H1 (cell line): Measurements from ENCODE around the gene ADSS2. TPM values are rescaled to one million over a fixed set of nuclear protein-coding genes. Genes with fewer than 3 reads are reported as not detected.

Experiments
- CTCF ChIA-PET: fragments of 300-600 bp; sonication (Branson Sonifier 250); formaldehyde crosslinking; loops from one replicate; lab custom pipeline; 2021; ENCODE audit not compliant: partially characterized antibody; lab: Charles Lee
- POLR2A ChIA-PET: fragments of 300-600 bp; sonication (Branson Sonifier 250); formaldehyde crosslinking; loops from one replicate; lab custom pipeline; 2021; ENCODE audit warnings: inconsistent platforms; ENCODE audit not compliant: partially characterized antibody; lab: Charles Lee
- DNase-seq, 2 experiments: peaks; one replicate each; pipeline versions ENCODE4 v3.0.0 to v3.0.0-alpha.2; 2010 to 2022; ENCODE audit warnings: low spot score in 2 of 2, low read depth in 1 of 2, mixed read lengths in 1 of 2
- FAIRE-seq: peaks from 2 replicates; lab custom pipeline; 2011; peaks lifted over from hg19 to GRCh38; lab: Jason Lieb, UNC
- H2AFZ ChIP-seq: 2 replicates; pipeline ENCODE4 v1.8.1; 2012; ENCODE audit warnings: low read length, inconsistent platforms
- H2AK5ac ChIP-seq: 2 replicates; pipeline ENCODE4 v1.6.1; 2013; ENCODE audit warnings: low read depth, low read length
- H2BK120ac ChIP-seq: replicated peaks from 2 replicates; pipeline ENCODE3; 2013; ENCODE audit warnings: low read depth, low read length, inconsistent platforms
- H2BK12ac ChIP-seq: 2 replicates; pipeline ENCODE4 v1.6.1; 2013; ENCODE audit warnings: low read depth, low read length
- H2BK15ac ChIP-seq: 2 replicates; pipeline ENCODE4 v1.6.1; 2013; ENCODE audit warnings: low read length
- H2BK20ac ChIP-seq: 2 replicates; pipeline ENCODE4 v1.6.1; 2013; ENCODE audit warnings: low read length
- H2BK5ac ChIP-seq: 2 replicates; pipeline ENCODE4 v1.6.1; 2013; ENCODE audit warnings: low read depth, low read length
- H3K14ac ChIP-seq: 2 replicates; pipeline ENCODE4 v1.6.1; 2013; ENCODE audit warnings: inconsistent platforms; ENCODE audit not compliant: insufficient read length
- H3K18ac ChIP-seq: 2 replicates; pipeline ENCODE4 v1.6.1; 2013; ENCODE audit warnings: low read length; ENCODE audit errors: extremely low read depth
- H3K23ac ChIP-seq: 2 replicates; pipeline ENCODE4 v1.6.1; 2013; ENCODE audit warnings: inconsistent platforms; ENCODE audit not compliant: insufficient read length
- H3K23me2 ChIP-seq: 2 replicates; pipeline ENCODE4 v1.6.1; 2013; ENCODE audit warnings: low read depth, low read length
- H3K27ac ChIP-seq: 2 replicates; pipeline ENCODE4 v1.6.1; 2011; ENCODE audit warnings: low read depth, low read length, inconsistent platforms
- H3K27me3 ChIP-seq, 4 experiments: replicated peaks in 1 of 4; 1 replicate in 1 of 4; 2 replicates in 3 of 4; pipeline versions ENCODE4 v1.6.1 to v1.8.1; 2011 to 2013; ENCODE audit warnings: low read length in 3 of 4, mild to moderate bottlenecking in 3 of 4, inconsistent platforms in 2 of 4, mixed read lengths in 2 of 4, moderate library complexity in 1 of 4; ENCODE audit not compliant: control insufficient read depth in 3 of 4, insufficient read depth in 3 of 4; ENCODE audit errors: extremely low read depth in 1 of 4
- H3K36me3 ChIP-seq, 4 experiments: 2 replicates each; pipeline versions ENCODE4 v1.6.1 to v1.8.1; 2011 to 2013; ENCODE audit warnings: mild to moderate bottlenecking in 4 of 4, low read length in 3 of 4, moderate library complexity in 2 of 4, control low read depth in 1 of 4, inconsistent platforms in 1 of 4; ENCODE audit not compliant: insufficient read depth in 4 of 4, control insufficient read depth in 2 of 4
- H3K4ac ChIP-seq: replicated peaks from 2 replicates; pipeline ENCODE3; 2013; ENCODE audit warnings: low read length, low read depth, mixed read lengths, inconsistent platforms; ENCODE audit not compliant: insufficient read length
- H3K4me1 ChIP-seq, 4 experiments: replicated peaks in 1 of 4; 1 replicate in 1 of 4; 2 replicates in 3 of 4; pipeline versions ENCODE4 v1.6.1 to v1.8.1; 2011 to 2013; ENCODE audit warnings: low read length in 3 of 4, inconsistent platforms in 2 of 4, mixed read lengths in 1 of 4; ENCODE audit not compliant: insufficient read depth in 4 of 4, control insufficient read depth in 3 of 4
- H3K4me2 ChIP-seq, 2 experiments: 2 replicates each; pipeline versions ENCODE4 v1.6.1 to v1.8.1; 2011 to 2013; ENCODE audit warnings: low read depth in 2 of 2, low read length in 2 of 2, control low read depth in 1 of 2, inconsistent platforms in 1 of 2, mild to moderate bottlenecking in 1 of 2; ENCODE audit not compliant: insufficient read depth in 1 of 2
- H3K4me3 ChIP-seq, 4 experiments: fragments of 200-600, 300-600 bp in 1 of 4; sonication (generic), shearing (Covaris generic), sonication (Bioruptor Twin) in 1 of 4; 2 replicates each; pipeline versions ENCODE4 v1.5.1 to v1.8.1; 2011 to 2016; ENCODE audit warnings: low read length in 4 of 4, low read depth in 3 of 4, control low read depth in 2 of 4, inconsistent platforms in 2 of 4, mild to moderate bottlenecking in 2 of 4, mixed read lengths in 1 of 4, moderate library complexity in 1 of 4; ENCODE audit not compliant: insufficient read depth in 2 of 4; ENCODE audit errors: extremely low read depth in 1 of 4
- H3K56ac ChIP-seq: replicated peaks from 2 replicates; pipeline ENCODE3; 2013; ENCODE audit warnings: low read depth, mild to moderate bottlenecking, mixed read lengths, low read length, inconsistent platforms; ENCODE audit not compliant: insufficient read length
- H3K79me1 ChIP-seq: 2 replicates; pipeline ENCODE4 v1.6.1; 2013; ENCODE audit warnings: low read depth, low read length, control low read depth
- H3K79me2 ChIP-seq, 2 experiments: 2 replicates each; pipeline versions ENCODE4 v1.6.1 to v1.8.1; 2012 to 2013; ENCODE audit warnings: low read length in 2 of 2, mild to moderate bottlenecking in 2 of 2, inconsistent platforms in 1 of 2; ENCODE audit not compliant: insufficient read depth in 2 of 2, control insufficient read depth in 1 of 2
- H3K9ac ChIP-seq, 4 experiments: replicated peaks in 1 of 4; 1 replicate in 1 of 4; 2 replicates in 3 of 4; pipeline versions ENCODE4 v1.6.1 to v1.8.1; 2011 to 2013; ENCODE audit warnings: low read depth in 3 of 4, low read length in 3 of 4, control low read depth in 2 of 4, mild to moderate bottlenecking in 2 of 4, moderate library complexity in 2 of 4, inconsistent platforms in 1 of 4; ENCODE audit errors: extremely low read depth in 1 of 4
- H3K9me3 ChIP-seq, 2 experiments: 2 replicates each; pipeline versions ENCODE4 v1.6.1 to v1.8.1; 2012 to 2013; ENCODE audit warnings: mild to moderate bottlenecking in 2 of 2, moderate library complexity in 2 of 2, control low read depth in 1 of 2, inconsistent platforms in 1 of 2, low read depth in 1 of 2, low read length in 1 of 2, mixed read lengths in 1 of 2; ENCODE audit not compliant: insufficient read depth in 2 of 2
- H4K20me1 ChIP-seq, 2 experiments: replicated peaks in 1 of 2; 2 replicates each; pipeline versions ENCODE3 to v1.8.1; 2011 to 2013; ENCODE audit warnings: inconsistent platforms in 2 of 2, low read length in 2 of 2, mild to moderate bottlenecking in 1 of 2; ENCODE audit not compliant: insufficient read depth in 2 of 2, control insufficient read depth in 1 of 2
- H4K5ac ChIP-seq: 2 replicates; pipeline ENCODE4 v1.6.1; 2013; ENCODE audit warnings: low read length, low read depth, mixed read lengths, inconsistent platforms; ENCODE audit not compliant: insufficient read length
- H4K8ac ChIP-seq: 2 replicates; pipeline ENCODE4 v1.8.0; 2013; ENCODE audit warnings: mild to moderate bottlenecking, moderate library complexity, low read length, inconsistent platforms; ENCODE audit not compliant: insufficient read depth; ENCODE audit errors: extremely low read depth
- H4K91ac ChIP-seq: replicated peaks from 2 replicates; pipeline ENCODE3; 2013; ENCODE audit warnings: low read length, mixed read lengths, inconsistent platforms; ENCODE audit not compliant: insufficient read length
- CTBP2 ChIP-seq: IDR thresholded peaks from 2 replicates; pipeline ENCODE4 v1.7.0; 2011; ENCODE audit warnings: borderline replicate concordance, mild to moderate bottlenecking, moderate library complexity, mixed read lengths, low read length; ENCODE audit not compliant: insufficient read depth, insufficient read length
- GTF2F1 ChIP-seq: IDR thresholded peaks from 2 replicates; pipeline ENCODE4 v1.6.1; 2012; ENCODE audit warnings: low read depth, low read length, improper control_type of control experiment, borderline replicate concordance
- NRF1 ChIP-seq: IDR thresholded peaks from 2 replicates; pipeline ENCODE4 v1.6.1; 2011; ENCODE audit warnings: mild to moderate bottlenecking, low read depth, low read length, improper control_type of control experiment
- SAP30 ChIP-seq: fragments of 300-600 bp; sonication (generic); IDR thresholded peaks from 2 replicates; pipeline ENCODE4 v1.7.1; 2012; ENCODE audit warnings: low read length, moderate library complexity, mild to moderate bottlenecking, inconsistent platforms; ENCODE audit not compliant: insufficient read depth, insufficient replicate concordance
- TAF7 ChIP-seq: optimal IDR thresholded peaks from 2 replicates; pipeline ENCODE3; 2011; ENCODE audit warnings: low read depth, mild to moderate bottlenecking, inconsistent platforms, low read length, moderate library complexity, borderline replicate concordance
- TBP ChIP-seq: IDR thresholded peaks from 2 replicates; pipeline ENCODE4 v1.6.1; 2011; ENCODE audit warnings: low read depth, low read length, improper control_type of control experiment
- TCF12 ChIP-seq: IDR thresholded peaks from 2 replicates; pipeline ENCODE4 v1.6.1; 2011; ENCODE audit warnings: low read depth, mild to moderate bottlenecking, low read length
- WGBS, 2 experiments: shearing (Covaris generic) in 1 of 2; methylation state at CpG; one replicate each; pipeline versions ENCODE4 v1.1.6 to v1.1.7; 2013 to 2015; ENCODE audit warnings: low lambda C conversion rate in 2 of 2, mixed read lengths in 2 of 2, inconsistent platforms in 1 of 2, low coverage in 1 of 2, missing lambda C conversion rate in 1 of 2; ENCODE audit not compliant: insufficient replicate concordance in 2 of 2, insufficient coverage in 1 of 2, insufficient read length in 1 of 2; ENCODE audit errors: extremely low coverage in 1 of 2, missing lambda C conversion rate in 1 of 2; 5-methylcytosine and 5-hydroxymethylcytosine counted together
- polyA plus RNA-seq, 7 experiments: library from polyadenylated mRNA; depleted of rRNA in 3 of 7; stranded (reverse) in 5 of 7; unstranded in 2 of 7; fragments of >200 nt in 5 of 7; fragments of 200-250 nt in 2 of 7; gene quantifications; 1 replicate in 5 of 7; 2 replicates in 1 of 7; 4 replicates in 1 of 7; pipeline versions ENCODE4 v1.2.1 to v1.2.3, GENCODE V29; 2011 to 2013; ENCODE audit warnings: missing spikeins in 2 of 7, mixed read lengths in 2 of 7
- total RNA-seq: library from RNA; stranded (reverse); fragmentation: NEBNext Ultra II Directional; extraction: Animal tissue kit (Norgen Biotek cat#: 25700); gene quantifications from 2 replicates; pipeline ENCODE4 v1.2.1, GENCODE V29; 2021
- TF ChIP-seq, protein P1 (sequence below): IDR thresholded peaks from 2 replicates; pipeline ENCODE4 v1.6.1; 2012; ENCODE audit warnings: low read length, inconsistent platforms
- TF ChIP-seq, protein P2 (sequence below): IDR thresholded peaks from 2 replicates; pipeline ENCODE4 v1.6.1; 2011; ENCODE audit warnings: low read depth, mild to moderate bottlenecking, low read length; ENCODE audit not compliant: insufficient read depth

The ADSS2 gene
- total and polyA plus RNA-seq, 2 of the 8 experiments (the other 6 are each of a cell fraction or from before 2014, with no cell fraction given), result 29.8 to 108 TPM

GRCh38 chr1:244449936-244450508 is 1.7 kb downstream of the ADSS2 start:
- H2BK120ac ChIP-seq, result no peak overlapping the region
- FAIRE-seq, result no peak
- H4K91ac ChIP-seq, result no peak overlapping the region
- TF ChIP-seq GTF2F1 (no peak), TBP (no peak), NRF1 (no peak), TCF12 (no peak), CTBP2 (no peak), SAP30 (no peak), TAF7 (no peak)
- TF ChIP-seq, protein P1, sequence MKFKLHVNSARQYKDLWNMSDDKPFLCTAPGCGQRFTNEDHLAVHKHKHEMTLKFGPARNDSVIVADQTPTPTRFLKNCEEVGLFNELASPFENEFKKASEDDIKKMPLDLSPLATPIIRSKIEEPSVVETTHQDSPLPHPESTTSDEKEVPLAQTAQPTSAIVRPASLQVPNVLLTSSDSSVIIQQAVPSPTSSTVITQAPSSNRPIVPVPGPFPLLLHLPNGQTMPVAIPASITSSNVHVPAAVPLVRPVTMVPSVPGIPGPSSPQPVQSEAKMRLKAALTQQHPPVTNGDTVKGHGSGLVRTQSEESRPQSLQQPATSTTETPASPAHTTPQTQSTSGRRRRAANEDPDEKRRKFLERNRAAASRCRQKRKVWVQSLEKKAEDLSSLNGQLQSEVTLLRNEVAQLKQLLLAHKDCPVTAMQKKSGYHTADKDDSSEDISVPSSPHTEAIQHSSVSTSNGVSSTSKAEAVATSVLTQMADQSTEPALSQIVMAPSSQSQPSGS, result no peak
- TF ChIP-seq, protein P2, sequence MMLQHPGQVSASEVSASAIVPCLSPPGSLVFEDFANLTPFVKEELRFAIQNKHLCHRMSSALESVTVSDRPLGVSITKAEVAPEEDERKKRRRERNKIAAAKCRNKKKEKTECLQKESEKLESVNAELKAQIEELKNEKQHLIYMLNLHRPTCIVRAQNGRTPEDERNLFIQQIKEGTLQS, result no peak

More at GRCh38 chr1:244449936-244450508, 1.7 kb downstream of the ADSS2 start:
- Histone ChIP-seq H3K4me2 (peak overlapping the region; percentile 71 to 74), H4K8ac (no peak overlapping the region), H3K18ac (no peak overlapping the region), H3K27me3 (no peaks in the 10 kb centered on the region), H3K23ac (no peak overlapping the region), H3K36me3 (peaks cover 0 to 14% (median 0%) of the 10 kb centered on the region in 4 experiments; a peak in 1 of 8 replicates), H3K4me1 (peaks cover 4 to 29% (median 22%) of the 10 kb centered on the region in 4 experiments; a peak in 4 of 7 replicates), H2AFZ (no peak overlapping the region), H3K4ac (no peak overlapping the region), H2BK12ac (no peak overlapping the region), H3K79me1 (no peaks in the 10 kb centered on the region), H4K5ac (no peak overlapping the region), H3K23me2 (peaks cover 2% of the 10 kb centered on the region; the same call in 1 of the 2 replicates), H3K9me3 (no peaks in the 10 kb centered on the region), H4K20me1 (peaks cover 0 to 3% of the 10 kb centered on the region in 2 experiments), H2AK5ac (no peak overlapping the region), H2BK15ac (no peak overlapping the region), H3K14ac (no peak overlapping the region), H3K27ac (no peak overlapping the region), H3K9ac (peak overlapping the region in 1 of 4 experiments; percentile 46; a peak in 1 of 7 replicates), H2BK5ac (no peak overlapping the region), H3K56ac (no peak overlapping the region), H3K4me3 (peak overlapping the region; percentile 26 to 94 (median 88); a peak in 6 of 8 replicates), H3K79me2 (peaks cover 5 to 63% of the 10 kb centered on the region in 2 experiments), H2BK20ac (no peak overlapping the region)
- ChIA-PET CTCF (interaction anchor here (1.0 kb wide), 1 partner anchor 61 kb away, joined by 4 read pairs; no protein-coding TSS in a partner anchor), POLR2A (interaction anchor here (1.3 to 2.1 kb wide), 3 partner anchors 8 to 202 kb away, joined by 3 to 11 read pairs (median 5); partner anchors contain the start of gene CATSPERE)
- DNase-seq, result no peak
- WGBS, 2 experiments, result 53% methylated on average over 8 of the region's 8 CpGs; no CpG with 5 or more reads in 1 of the 2 experiments
